ENCODE measurements around the gene CLTB.

DNA sequence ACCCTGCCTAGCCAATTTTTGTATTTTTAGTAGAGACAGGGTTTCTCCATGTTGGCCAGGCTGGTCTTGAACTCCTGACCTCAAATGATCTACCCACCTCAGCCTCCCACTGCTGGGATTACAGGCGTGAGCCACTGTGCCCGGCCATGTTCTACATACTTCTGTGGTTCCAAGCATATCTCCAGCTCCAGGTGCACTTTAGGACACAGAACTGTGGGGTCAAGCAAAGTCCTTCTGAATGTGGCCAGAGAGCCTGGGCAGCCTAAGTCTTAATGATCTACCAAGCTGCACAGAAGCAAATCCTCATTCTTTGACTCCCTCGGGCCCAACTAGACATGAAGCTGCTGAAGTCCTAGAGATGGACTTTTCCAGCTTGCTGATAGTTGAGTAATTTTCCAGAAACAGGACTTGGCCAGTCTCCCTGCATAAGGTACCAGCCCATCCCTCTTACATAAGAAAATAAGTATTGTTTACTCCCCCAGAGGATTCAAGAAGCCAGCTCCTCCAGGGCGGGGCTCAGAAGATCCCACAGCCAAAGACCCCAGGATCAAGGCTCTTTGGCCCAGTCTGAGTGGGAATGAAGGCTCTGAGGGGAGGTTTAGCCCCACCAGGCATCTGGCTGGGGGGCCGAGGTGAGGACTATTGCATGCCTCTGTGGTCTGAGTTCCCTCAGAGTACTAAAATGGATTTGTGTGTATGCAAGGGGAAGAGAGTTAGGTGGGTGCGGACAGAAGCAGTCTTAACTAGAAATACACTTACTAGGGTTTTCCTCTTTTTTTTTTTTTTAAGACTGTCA is 8.7 kb downstream of the CLTB start:
- TF ChIP-seq, protein P1, sequence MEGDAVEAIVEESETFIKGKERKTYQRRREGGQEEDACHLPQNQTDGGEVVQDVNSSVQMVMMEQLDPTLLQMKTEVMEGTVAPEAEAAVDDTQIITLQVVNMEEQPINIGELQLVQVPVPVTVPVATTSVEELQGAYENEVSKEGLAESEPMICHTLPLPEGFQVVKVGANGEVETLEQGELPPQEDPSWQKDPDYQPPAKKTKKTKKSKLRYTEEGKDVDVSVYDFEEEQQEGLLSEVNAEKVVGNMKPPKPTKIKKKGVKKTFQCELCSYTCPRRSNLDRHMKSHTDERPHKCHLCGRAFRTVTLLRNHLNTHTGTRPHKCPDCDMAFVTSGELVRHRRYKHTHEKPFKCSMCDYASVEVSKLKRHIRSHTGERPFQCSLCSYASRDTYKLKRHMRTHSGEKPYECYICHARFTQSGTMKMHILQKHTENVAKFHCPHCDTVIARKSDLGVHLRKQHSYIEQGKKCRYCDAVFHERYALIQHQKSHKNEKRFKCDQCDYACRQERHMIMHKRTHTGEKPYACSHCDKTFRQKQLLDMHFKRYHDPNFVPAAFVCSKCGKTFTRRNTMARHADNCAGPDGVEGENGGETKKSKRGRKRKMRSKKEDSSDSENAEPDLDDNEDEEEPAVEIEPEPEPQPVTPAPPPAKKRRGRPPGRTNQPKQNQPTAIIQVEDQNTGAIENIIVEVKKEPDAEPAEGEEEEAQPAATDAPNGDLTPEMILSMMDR (IDR thresholded peaks at IDR 0.05; ENCODE audit: insufficient read depth, low read depth, low read length): no peak
- no peak for TF ChIP-seq EZH2 (IDR thresholded peaks at IDR 0.05; ENCODE audit: insufficient read depth, low read length)
